Subcutaneous adipose tissue (tissue), 4 donors: ENCODE measurements around the gene GGN. TPM values are rescaled to one million over a fixed set of nuclear protein-coding genes. Genes with fewer than 3 reads are reported as not detected.

Experiments
- CTCF ChIP-seq: fragments of 450-650 bp; IDR thresholded peaks from one replicate; pipeline ENCODE4 v1.5.1; 2016; ENCODE audit warnings: low read depth, mild to moderate bottlenecking, control low read depth, antibody characterized with exemption, moderate library complexity
- total RNA-seq, 4 donors: library from RNA; depleted of rRNA; stranded (reverse); fragments of >200 nt; gene quantifications; one replicate each; pipeline ENCODE4 v1.1.0, GENCODE V29; 2016

Gene GGN
- total RNA-seq, 4 donors from 2014 or later = not detected

GRCh38 chr19:38388349-38389100 is 691 bp upstream of the GGN start, which contains the start of gene SPRED3:
Gene SPRED3, plus strand, starts transcription at chr19:38388697. Its CDS starts 1,606 bp downstream, at chr19:38390303.
- no peak for TF ChIP-seq CTCF

- no peak for TF ChIP-seq CTCF
Measured at GRCh38 chr19:38386971-38387549, 774 bp downstream of the GGN start.

DNA sequence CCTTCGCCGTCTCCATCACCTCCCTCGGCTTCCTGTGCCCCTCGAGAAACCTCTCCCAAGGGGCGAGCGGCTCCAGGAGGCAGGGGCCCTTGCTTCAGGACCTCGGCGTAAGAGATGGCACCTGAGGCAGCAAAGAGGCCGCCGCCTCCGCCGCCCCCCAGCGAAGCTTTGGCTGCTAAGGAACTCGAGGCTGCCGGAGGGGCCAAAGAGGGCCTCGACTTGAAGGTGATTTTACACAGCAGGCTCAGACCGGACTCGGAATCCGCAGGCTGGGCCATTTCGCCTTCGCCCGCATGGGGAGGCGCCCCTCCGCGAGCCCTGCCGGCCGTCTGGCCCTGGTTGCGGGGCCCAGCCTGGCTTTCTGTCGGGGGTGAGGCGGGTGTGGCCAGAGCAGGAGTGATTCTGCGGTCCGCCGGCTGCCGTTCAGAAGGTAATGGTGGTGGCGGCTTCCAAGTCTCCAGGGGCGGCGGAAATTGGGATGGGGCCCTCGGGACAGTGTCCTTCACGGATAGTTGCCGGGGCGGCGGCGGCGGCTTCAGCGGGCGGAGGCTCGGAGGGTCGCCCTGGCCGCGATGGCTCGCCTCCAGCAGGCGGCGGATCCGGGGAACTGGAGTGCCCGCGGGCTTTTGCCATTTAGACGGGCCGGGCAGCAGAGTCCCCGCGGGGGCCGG is 1.4 kb downstream of the GGN start:
- TF ChIP-seq CTCF = no peak

- no peak for TF ChIP-seq CTCF
Measured at GRCh38 chr19:38385804-38386257, 2.0 kb downstream of the GGN start.

DNA sequence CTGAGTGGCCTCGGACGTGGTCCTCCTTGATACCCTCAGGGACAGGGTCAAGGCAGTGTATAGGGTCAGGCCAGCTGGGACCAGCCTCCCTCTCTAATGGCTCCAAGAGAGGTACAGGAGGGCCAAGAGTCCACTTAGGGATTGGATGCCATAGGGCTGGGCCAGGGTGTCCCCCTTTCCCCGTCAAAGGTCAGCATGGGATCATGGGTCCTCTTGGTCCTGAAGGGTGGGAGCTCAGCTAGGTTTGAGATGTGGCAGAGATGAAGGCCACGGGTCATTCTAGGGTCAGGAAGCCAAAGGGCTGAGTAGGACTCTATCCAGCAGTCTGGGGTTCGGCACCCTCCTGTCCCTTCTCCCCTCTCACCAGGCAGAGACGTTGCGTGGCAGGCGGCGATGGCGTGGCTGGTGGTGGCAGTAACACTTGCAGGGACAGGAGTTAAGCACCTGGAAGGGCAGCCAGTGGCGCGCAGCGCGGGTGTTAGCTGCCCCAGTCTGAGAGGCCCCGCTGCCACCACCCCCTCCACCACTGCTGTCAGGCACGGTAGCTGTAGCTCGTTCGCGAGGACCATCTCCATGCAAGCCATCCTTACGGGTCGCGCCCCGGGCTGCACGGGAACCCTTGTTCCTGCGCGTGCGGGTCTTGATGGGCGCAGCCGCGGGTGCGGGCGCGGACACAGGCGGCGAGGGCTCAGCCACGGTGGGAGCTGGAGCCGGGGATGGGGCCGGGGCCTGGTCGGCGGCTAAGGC is 2.6 kb downstream of the GGN start:
- no peak for TF ChIP-seq CTCF

- TF ChIP-seq CTCF = no peak
Measured at GRCh38 chr19:38384209-38385027, 3.4 kb downstream of the GGN start.
